Endothelial cell of umbilical vein (primary cell): ENCODE results near the gene ABCF1. TPM values are rescaled to one million over a fixed set of nuclear protein-coding genes. Genes with fewer than 3 reads are reported as not detected.

Experiments used
- BruUV-seq: library from RNA; stranded (reverse); fragments of 400-500 nt; replicated peaks from 2 replicates; lab custom pipeline; 2021; lab: Mats Ljungman, UMichigan
- CTCF ChIA-PET: fragments of 300-600, 350-600 bp; sonication (Branson Sonifier 250); formaldehyde crosslinking; loops from one replicate; lab custom pipeline; 2021; ENCODE audit warnings: antibody characterized with exemption, inconsistent platforms; lab: Charles Lee
- POLR2A ChIA-PET: fragments of 300-600, 350-600 bp; sonication (Branson Sonifier 250); formaldehyde crosslinking; loops from one replicate; lab custom pipeline; 2021; ENCODE audit warnings: antibody characterized with exemption, inconsistent platforms; lab: Charles Lee
- DNase-seq: peaks from one replicate; pipeline ENCODE4 v3.0.0-alpha.2; 2011; ENCODE audit warnings: low read depth, low spot score
- FAIRE-seq: peaks from 2 replicates; lab custom pipeline; 2011; peaks lifted over from hg19 to GRCh38; lab: Jason Lieb, UNC
- H2AFZ ChIP-seq: 2 replicates; pipeline ENCODE4 v1.6.0; 2012; ENCODE audit warnings: low read depth, low read length, control low read depth, inconsistent platforms
- H3K27ac ChIP-seq: 2 replicates; pipeline ENCODE4 v1.5.1; 2011; ENCODE audit warnings: low read depth, mild to moderate bottlenecking, control low read depth, low read length, moderate library complexity; ENCODE audit not compliant: insufficient read depth
- H3K27me3 ChIP-seq, 2 experiments: 2 replicates each; pipeline versions ENCODE4 v1.6.0 to v1.6.1; 2011; ENCODE audit warnings: low read length in 2 of 2, mixed read lengths in 1 of 2; ENCODE audit not compliant: control insufficient read depth in 2 of 2, insufficient read depth in 2 of 2
- H3K36me3 ChIP-seq, 2 experiments: 2 replicates in 1 of 2; 3 replicates in 1 of 2; pipeline ENCODE4 v1.5.1; 2011; ENCODE audit warnings: low read length in 2 of 2, mild to moderate bottlenecking in 1 of 2, moderate library complexity in 1 of 2; ENCODE audit not compliant: control insufficient read depth in 2 of 2, insufficient read depth in 2 of 2; ENCODE audit errors: extremely low read depth in 1 of 2
- H3K4me1 ChIP-seq: 3 replicates; pipeline ENCODE4 v1.5.1; 2011; ENCODE audit warnings: mild to moderate bottlenecking, low read length; ENCODE audit not compliant: control insufficient read depth, insufficient read depth; ENCODE audit errors: extremely low read depth
- H3K4me2 ChIP-seq: 2 replicates; pipeline ENCODE4 v1.6.1; 2011; ENCODE audit warnings: low read length, control low read depth, mixed read lengths; ENCODE audit not compliant: insufficient read depth
- H3K4me3 ChIP-seq, 3 experiments: fragments of 200-600 bp in 1 of 3; sonication (generic), shearing (Covaris generic) in 1 of 3; replicated peaks in 1 of 3; 2 replicates each; pipeline ENCODE4 v1.5.1; 2011 to 2016; ENCODE audit warnings: control low read depth in 3 of 3, low read length in 3 of 3, mild to moderate bottlenecking in 2 of 3, inconsistent platforms in 1 of 3, low read depth in 1 of 3, moderate library complexity in 1 of 3; ENCODE audit not compliant: insufficient read depth in 1 of 3
- H3K79me2 ChIP-seq: 2 replicates; pipeline ENCODE4 v1.6.0; 2012; ENCODE audit warnings: low read length, inconsistent platforms; ENCODE audit not compliant: control insufficient read depth, insufficient read depth
- H3K9ac ChIP-seq: replicated peaks from 2 replicates; pipeline ENCODE3; 2011; ENCODE audit warnings: low read length, control low read depth; ENCODE audit not compliant: insufficient read depth; ENCODE audit errors: extremely low read depth
- H3K9me1 ChIP-seq: replicated peaks from 3 replicates; pipeline ENCODE4 v1.6.0; 2011; ENCODE audit warnings: mild to moderate bottlenecking, low read length; ENCODE audit not compliant: control insufficient read depth, insufficient read depth; ENCODE audit errors: extremely low read depth
- H3K9me3 ChIP-seq: replicated peaks from 2 replicates; pipeline ENCODE4 v1.5.1; 2012; ENCODE audit warnings: low read length, inconsistent platforms; ENCODE audit not compliant: control insufficient read depth, insufficient read depth
- H4K20me1 ChIP-seq: replicated peaks from 2 replicates; pipeline ENCODE3; 2011; ENCODE audit warnings: mild to moderate bottlenecking, low read length; ENCODE audit not compliant: control insufficient read depth, insufficient read depth; ENCODE audit errors: extremely low read depth
- CTCF ChIP-seq, 2 donors: IDR thresholded peaks; 1 replicate in 1 of 2; 2 replicates in 1 of 2; pipeline ENCODE4 v1.5.1; 2011; ENCODE audit warnings: low read length in 2 of 2, mild to moderate bottlenecking in 2 of 2, moderate library complexity in 2 of 2, control low read depth in 1 of 2, inconsistent platforms in 1 of 2, low read depth in 1 of 2; ENCODE audit not compliant: insufficient read depth in 1 of 2; ENCODE audit errors: extremely low read depth in 1 of 2
- EZH2 ChIP-seq: IDR thresholded peaks from 2 replicates; pipeline ENCODE4 v1.6.1; 2012; ENCODE audit warnings: borderline replicate concordance, low read depth, mild to moderate bottlenecking, moderate library complexity, low read length, inconsistent platforms; ENCODE audit not compliant: severe bottlenecking
- FOS ChIP-seq: IDR thresholded peaks from 2 replicates; pipeline ENCODE4 v1.6.1; 2011; ENCODE audit warnings: mild to moderate bottlenecking, low read length, moderate library complexity, borderline replicate concordance; ENCODE audit not compliant: insufficient read depth
- GATA2 ChIP-seq: IDR thresholded peaks from 2 replicates; pipeline ENCODE4 v1.7.0; 2011; ENCODE audit warnings: low read depth, mild to moderate bottlenecking, moderate library complexity, mixed read lengths, low read length; ENCODE audit not compliant: insufficient read length, insufficient read depth
- JUN ChIP-seq: IDR thresholded peaks from 2 replicates; pipeline ENCODE4 v1.6.1; 2011; ENCODE audit warnings: borderline replicate concordance, low read depth; ENCODE audit not compliant: insufficient read length, insufficient read depth
- MAX ChIP-seq: IDR thresholded peaks from 2 replicates; pipeline ENCODE4 v1.6.1; 2011; ENCODE audit not compliant: insufficient read depth, insufficient read length
- MYC ChIP-seq: IDR thresholded peaks from one replicate; pipeline ENCODE4 v1.6.1; 2011; ENCODE audit warnings: mild to moderate bottlenecking, low read depth, low read length
- POLR2A ChIP-seq: IDR thresholded peaks from 2 replicates; pipeline ENCODE4 v1.6.1; 2012; ENCODE audit warnings: low read depth, mild to moderate bottlenecking, control low read depth, low read length
- POLR2AphosphoS5 ChIP-seq: IDR thresholded peaks from 2 replicates; pipeline ENCODE4 v1.6.1; 2012; ENCODE audit warnings: low read depth, mild to moderate bottlenecking, control low read depth, low read length, moderate library complexity; ENCODE audit not compliant: insufficient read depth
- dilution Hi-C: fragments of 300-500 bp; cut with MboI; formaldehyde crosslinking; loops from one replicate; pipeline ENCODE4 v1.15.0; 2019; ENCODE audit warnings: low sequenced_read_pairs; ENCODE audit not compliant: extremely low pct_ligation_motif_present
- intact Hi-C: fragments of 100-400 bp; cut with micrococcal nuclease; formaldehyde crosslinking; loops from one replicate; pipeline ENCODE4 v1.10.0; 2022
- polyA plus RNA-seq, 4 experiments: library from polyadenylated mRNA; depleted of rRNA in 3 of 4; stranded (reverse) in 3 of 4; unstranded in 1 of 4; fragments of >200 nt; gene quantifications; 2 replicates each; pipeline versions ENCODE4 v1.2.1 to v1.2.3, GENCODE V29; 2011 to 2012; ENCODE audit warnings: missing spikeins in 1 of 4
- total RNA-seq: library from RNA; stranded (reverse); gene quantifications from 2 replicates; pipeline ENCODE4 v1.2.3, GENCODE V29; 2021

The ABCF1 gene
- total and polyA plus RNA-seq, 2 donors (not counting 3 experiments of a cell fraction or from before 2014, with no cell fraction given): 34.0 to 60.3 TPM

DNA sequence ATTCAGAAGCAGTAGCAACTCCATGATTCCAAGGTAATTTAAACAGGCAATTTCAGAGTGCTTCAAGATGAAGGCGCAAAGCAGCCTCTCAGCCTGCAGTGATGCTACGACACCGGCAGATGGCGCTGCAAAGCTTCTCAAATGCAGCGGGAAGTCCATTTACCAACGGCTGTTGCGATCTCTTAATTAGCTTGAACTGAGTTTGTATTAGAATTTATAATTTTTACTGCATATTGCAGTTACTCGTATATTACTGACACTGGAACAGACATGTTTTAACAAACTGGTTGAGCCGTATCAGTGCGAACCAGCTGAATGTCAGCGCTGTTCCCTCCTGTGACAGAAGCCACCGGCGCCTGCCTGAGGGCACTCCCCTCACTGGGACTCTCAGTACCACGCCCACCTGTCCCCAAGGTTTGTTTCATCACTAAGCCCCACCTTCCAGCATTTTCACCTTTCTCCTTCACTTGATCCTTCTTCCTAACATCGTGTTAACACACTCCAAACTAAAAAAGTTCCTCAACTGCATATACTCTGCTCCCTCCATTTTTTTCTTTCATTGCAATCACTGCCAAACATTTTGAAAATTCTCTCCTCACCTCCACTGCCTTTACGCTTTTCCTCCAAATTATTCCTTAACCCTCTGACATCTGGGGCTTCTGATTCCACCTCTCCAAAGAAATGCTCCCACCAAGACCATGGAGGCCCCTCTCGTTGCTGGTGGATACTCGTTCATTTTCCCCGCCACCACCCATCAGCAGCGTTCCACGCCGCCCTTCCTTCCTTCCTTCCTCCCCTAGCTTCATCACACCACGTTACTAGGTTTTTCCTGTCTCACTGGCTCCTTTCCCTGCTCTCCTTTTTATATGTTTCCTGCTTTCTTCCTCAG lies 29.5 kb upstream of the ABCF1 start:
- CTCF ChIA-PET: interaction anchor here (0.5 to 13.7 kb wide), 37 partner anchors 9 to 1365 kb away, joined by 3 to 522 read pairs (median 6); partner anchors contain the start of genes ABCF1, DHX16, GNL1 and PRR3
- no peaks in the 10 kb centered on the region for H3K27me3 ChIP-seq
- H3K9me1 ChIP-seq: no peaks in the 10 kb centered on the region
- peak overlapping the region; percentile 92 for H3K4me2 ChIP-seq
- peak overlapping the region; percentile 78 for H2AFZ ChIP-seq
- POLR2A ChIA-PET: interaction anchor here (0.6 to 2.5 kb wide), 3 partner anchors 11 to 51 kb away, joined by 3 to 9 read pairs (median 5); no protein-coding TSS in a partner anchor
- H3K4me1 ChIP-seq: peaks cover 29% of the 10 kb centered on the region
- H4K20me1 ChIP-seq: no peaks in the 10 kb centered on the region
- H3K9ac ChIP-seq: peak overlapping the region; percentile 3
- TF ChIP-seq JUN: no peak
- peak; percentile 96 to 99 for TF ChIP-seq CTCF (IDR thresholded peaks at IDR 0.05; ENCODE audit: extremely low read depth in 1 of 2, insufficient read depth in 1 of 2, low read depth in 1 of 2, low read length in 2 of 2)
- TF ChIP-seq FOS: no peak
- TF ChIP-seq EZH2: no peak
- peak; percentile 55 for TF ChIP-seq POLR2A
- no peak for TF ChIP-seq MAX
- TF ChIP-seq POLR2AphosphoS5: peak; percentile 40
- TF ChIP-seq MYC: peak; percentile 39
- TF ChIP-seq GATA2: no peak
- intact Hi-C loops (loop anchor here (1.0 to 5.0 kb wide), 7 partner anchors 25 to 546 kb away; partner anchors contain the start of genes ABCF1 and DHX16), dilution Hi-C loops (no loop called here)
- peak overlapping the region; percentile 81 for H3K27ac ChIP-seq
- H3K4me3 ChIP-seq: peak overlapping the region; percentile 18 to 47 (median 21)
- no peaks in the 10 kb centered on the region for H3K79me2 ChIP-seq
- BruUV-seq: TSS peak; percentile 7
- DNase-seq: peak; percentile 91
- peak; percentile 98 for FAIRE-seq
- no peaks in the 10 kb centered on the region for H3K9me3 ChIP-seq
- peaks cover 0 to 5% of the 10 kb centered on the region in 2 experiments for H3K36me3 ChIP-seq
